Body of pancreas (tissue), 4 donors: ENCODE results near the gene DOCK4. TPM values are rescaled to one million over a fixed set of nuclear protein-coding genes. Genes with fewer than 3 reads are reported as not detected.

ENCODE experiments used
- ATAC-seq: fragments of 150-250 bp; one replicate; pipeline ENCODE4 v1.9.1; 2016
- DNase-seq, 4 donors: peaks; one replicate each; pipeline ENCODE4 v3.0.0-alpha.2; 2019
- H3K27ac ChIP-seq, 4 donors: fragments of 200-600 bp; sonication (generic); 1 replicate in 3 of 4; 2 replicates in 1 of 4; pipeline versions ENCODE4 v1.5.1 to v1.6.1; 2016 to 2019; ENCODE audit warnings: mild to moderate bottlenecking in 1 of 4, mixed read lengths in 1 of 4, moderate library complexity in 1 of 4
- H3K27me3 ChIP-seq, 2 donors: fragments of 200-600 bp; sonication (generic); one replicate each; pipeline ENCODE4 v1.6.0; 2016; ENCODE audit warnings: mild to moderate bottlenecking in 1 of 2
- H3K36me3 ChIP-seq, 2 donors: fragments of 200-600 bp; sonication (generic); replicated peaks in 1 of 2; 2 replicates each; pipeline ENCODE4 v1.5.1; 2016; ENCODE audit warnings: low read depth in 2 of 2; ENCODE audit not compliant: insufficient read depth in 1 of 2
- H3K4me1 ChIP-seq: fragments of 200-600 bp; sonication (generic); one replicate; pipeline ENCODE4 v1.6.0; 2016
- H3K4me3 ChIP-seq, 2 donors: fragments of 200-600 bp; sonication (generic); 1 replicate in 1 of 2; 2 replicates in 1 of 2; pipeline ENCODE4 v1.5.1; 2016 to 2019
- H3K9me3 ChIP-seq, 3 donors: fragments of 200-600 bp; sonication (generic); 1 replicate in 2 of 3; 2 replicates in 1 of 3; pipeline ENCODE4 v1.5.1; 2016
- POLR2A ChIP-seq, 3 donors: fragments of 450-650 bp; IDR thresholded peaks; one replicate each; pipeline ENCODE4 v1.6.1; 2016; ENCODE audit warnings: antibody characterized with exemption in 3 of 3, mild to moderate bottlenecking in 2 of 3
- whole genome bisulfite sequencing, 2 donors: methylation state at CpG; one replicate each; pipeline ENCODE4 v1.1.5; 2017; 5-methylcytosine and 5-hydroxymethylcytosine counted together
- intact Hi-C: fragments of 100-400 bp; cut with DNase I; formaldehyde crosslinking; loops from one replicate; pipeline ENCODE4 v1.15.1; 2023
- total RNA-seq, 2 donors: library from RNA; depleted of rRNA; stranded (reverse); fragments of >200 nt; gene quantifications; one replicate each; pipeline ENCODE4 v1.1.0, GENCODE V29; 2016
- TF ChIP-seq, protein P1 (sequence below), 7 experiments: fragments of 450-650 bp in 4 of 7; fragments of 200-600 bp in 3 of 7; sonication (generic) in 3 of 7; IDR thresholded peaks; one replicate each; pipeline ENCODE4 v1.5.1; 2016 to 2019; ENCODE audit warnings: antibody characterized with exemption in 7 of 7

Gene DOCK4
- total RNA-seq, 2 donors from 2014 or later = 24.9 to 34.6 TPM

DNA sequence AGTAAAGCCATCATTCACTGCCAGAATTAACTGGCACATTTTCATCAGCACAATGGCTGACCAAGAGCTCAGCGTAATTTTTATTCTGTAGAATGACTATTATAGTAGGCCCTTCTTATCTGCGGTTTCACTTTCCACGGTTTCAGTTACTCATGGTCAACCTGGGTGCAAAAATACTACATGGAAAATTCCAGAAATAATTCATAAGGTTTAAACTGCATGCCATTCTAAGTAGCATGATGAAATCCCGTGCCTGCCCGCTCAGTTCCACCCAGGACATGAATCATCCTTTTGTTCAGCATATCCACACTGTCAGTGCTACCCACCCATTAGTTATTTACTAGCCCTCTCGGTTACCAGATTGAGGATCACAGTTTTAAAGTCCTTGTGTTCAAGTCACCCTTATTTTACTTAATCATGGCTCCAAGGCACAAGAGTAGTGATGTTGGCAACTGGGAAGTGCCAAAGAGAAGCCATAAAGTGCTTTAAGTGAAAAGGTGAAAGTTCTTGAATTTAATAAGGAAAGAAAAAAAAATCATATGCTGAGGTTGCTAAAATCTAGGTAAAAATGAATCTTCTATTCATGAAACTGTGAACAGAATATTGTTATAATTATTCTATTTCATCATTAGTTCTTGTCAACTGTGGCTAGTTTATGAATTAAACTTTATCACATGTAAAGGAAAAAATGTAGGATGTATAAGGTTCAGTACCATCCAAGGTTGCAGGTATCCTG, 204.9 kb downstream of the DOCK4 start:
- Histone ChIP-seq H3K9me3 (no peaks in the 10 kb centered on the region), H3K27me3 (no peaks in the 10 kb centered on the region), H3K36me3 (no peaks in the 10 kb centered on the region), H3K27ac (no peak overlapping the region), H3K4me1 (no peaks in the 10 kb centered on the region), H3K4me3 (no peak overlapping the region)
- no peak for ATAC-seq
- TF ChIP-seq, protein P1, sequence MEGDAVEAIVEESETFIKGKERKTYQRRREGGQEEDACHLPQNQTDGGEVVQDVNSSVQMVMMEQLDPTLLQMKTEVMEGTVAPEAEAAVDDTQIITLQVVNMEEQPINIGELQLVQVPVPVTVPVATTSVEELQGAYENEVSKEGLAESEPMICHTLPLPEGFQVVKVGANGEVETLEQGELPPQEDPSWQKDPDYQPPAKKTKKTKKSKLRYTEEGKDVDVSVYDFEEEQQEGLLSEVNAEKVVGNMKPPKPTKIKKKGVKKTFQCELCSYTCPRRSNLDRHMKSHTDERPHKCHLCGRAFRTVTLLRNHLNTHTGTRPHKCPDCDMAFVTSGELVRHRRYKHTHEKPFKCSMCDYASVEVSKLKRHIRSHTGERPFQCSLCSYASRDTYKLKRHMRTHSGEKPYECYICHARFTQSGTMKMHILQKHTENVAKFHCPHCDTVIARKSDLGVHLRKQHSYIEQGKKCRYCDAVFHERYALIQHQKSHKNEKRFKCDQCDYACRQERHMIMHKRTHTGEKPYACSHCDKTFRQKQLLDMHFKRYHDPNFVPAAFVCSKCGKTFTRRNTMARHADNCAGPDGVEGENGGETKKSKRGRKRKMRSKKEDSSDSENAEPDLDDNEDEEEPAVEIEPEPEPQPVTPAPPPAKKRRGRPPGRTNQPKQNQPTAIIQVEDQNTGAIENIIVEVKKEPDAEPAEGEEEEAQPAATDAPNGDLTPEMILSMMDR (IDR thresholded peaks at IDR 0.05) = no peak
- no peak for TF ChIP-seq POLR2A (IDR thresholded peaks at IDR 0.05)
- DNase-seq = no peak
- intact Hi-C loops = no loop called here
- WGBS, 2 donors = 87 to 94% methylated on average over 6 of the region's 6 CpGs

DNA sequence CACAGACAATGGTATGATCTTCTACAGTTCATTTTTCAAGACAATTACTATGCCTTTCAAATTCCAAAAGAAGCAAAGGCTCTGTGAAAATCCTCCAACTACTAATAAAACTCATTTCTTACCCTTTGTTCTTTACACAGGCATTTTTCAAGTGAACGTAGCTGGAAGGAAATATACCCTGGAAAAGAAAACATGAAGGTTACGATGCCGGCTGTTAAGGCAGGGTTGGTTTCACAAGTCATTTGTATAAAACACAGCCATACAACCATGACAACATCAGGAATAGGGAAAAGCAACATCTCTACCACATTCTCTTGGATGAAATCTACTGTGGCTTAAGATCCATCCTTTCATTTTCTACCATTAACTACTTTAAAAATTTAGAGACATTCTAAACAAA, 207.9 kb downstream of the DOCK4 start:
- H3K4me1 ChIP-seq = no peaks in the 10 kb centered on the region
- TF ChIP-seq POLR2A (IDR thresholded peaks at IDR 0.05) = no peak
- TF ChIP-seq, protein P1 (IDR thresholded peaks at IDR 0.05) = no peak
- no peak overlapping the region for H3K4me3 ChIP-seq
- no peaks in the 10 kb centered on the region for H3K9me3 ChIP-seq
- no peaks in the 10 kb centered on the region for H3K27me3 ChIP-seq
- no peaks in the 10 kb centered on the region for H3K36me3 ChIP-seq
- H3K27ac ChIP-seq = no peak overlapping the region
- ATAC-seq (no peak), DNase-seq (no peak)
- 93 to 95% methylated on average over 3 of the region's 3 CpGs for WGBS, 2 donors
- intact Hi-C loops = no loop called here

DNA sequence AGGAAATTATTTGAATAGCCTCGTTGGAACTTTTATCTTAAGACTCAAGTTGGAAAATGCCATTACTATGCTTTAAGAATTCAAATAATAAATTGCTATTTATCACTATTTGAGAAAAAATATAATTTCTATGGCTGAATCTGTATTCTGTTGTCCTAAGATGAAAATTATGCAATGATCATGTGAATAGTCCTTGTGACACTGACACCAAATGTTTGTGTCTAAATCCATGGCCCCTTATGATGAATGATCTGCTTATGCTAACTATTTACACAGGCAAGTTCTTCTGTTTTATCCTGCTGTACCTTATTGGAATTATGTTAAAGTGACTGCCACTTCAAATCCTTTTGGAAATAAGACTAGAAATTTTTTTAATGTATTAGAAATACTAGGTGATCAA, 208.7 kb downstream of the DOCK4 start:
- ATAC-seq (no peak), DNase-seq (no peak)
- no peaks in the 10 kb centered on the region for H3K36me3 ChIP-seq
- no peak overlapping the region for H3K27ac ChIP-seq
- H3K9me3 ChIP-seq = no peaks in the 10 kb centered on the region
- H3K4me1 ChIP-seq = no peaks in the 10 kb centered on the region
- TF ChIP-seq, protein P1 (IDR thresholded peaks at IDR 0.05) = no peak
- no peak for TF ChIP-seq POLR2A (IDR thresholded peaks at IDR 0.05)
- 68 to 73% methylated on average over 1 of the region's 1 CpG for WGBS, 2 donors
- no peaks in the 10 kb centered on the region for H3K27me3 ChIP-seq
- no peak overlapping the region for H3K4me3 ChIP-seq
- intact Hi-C loops = no loop called here

DNA sequence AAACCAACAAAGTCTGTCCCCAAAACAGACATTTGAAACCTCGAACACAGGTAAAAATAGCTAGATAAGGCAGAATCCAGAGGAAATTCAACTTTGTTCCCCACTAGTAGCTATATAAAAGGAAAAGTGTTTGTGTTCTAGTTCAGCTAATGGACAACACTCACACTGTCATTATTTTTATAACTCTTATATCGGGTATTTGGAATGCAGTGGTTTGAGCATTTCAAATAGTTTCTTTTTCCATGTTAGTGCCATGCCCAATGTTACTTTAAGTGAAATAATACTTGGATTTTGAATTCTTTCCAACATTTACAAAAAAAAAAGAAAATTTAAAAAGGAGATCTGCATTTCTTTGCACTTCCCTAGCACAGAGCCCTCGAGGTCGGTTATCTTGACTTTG, 213.6 kb downstream of the DOCK4 start:
- H3K4me3 ChIP-seq = no peak overlapping the region
- H3K4me1 ChIP-seq = no peaks in the 10 kb centered on the region
- no peaks in the 10 kb centered on the region for H3K9me3 ChIP-seq
- intact Hi-C loops = no loop called here
- H3K27ac ChIP-seq = no peak overlapping the region
- ATAC-seq (no peak), DNase-seq (no peak)
- TF ChIP-seq, protein P1 (IDR thresholded peaks at IDR 0.05) = no peak
- TF ChIP-seq POLR2A (IDR thresholded peaks at IDR 0.05) = no peak
- H3K36me3 ChIP-seq = no peaks in the 10 kb centered on the region
- 72 to 75% methylated on average over 4 of the region's 4 CpGs for WGBS, 2 donors
- no peaks in the 10 kb centered on the region for H3K27me3 ChIP-seq

DNA sequence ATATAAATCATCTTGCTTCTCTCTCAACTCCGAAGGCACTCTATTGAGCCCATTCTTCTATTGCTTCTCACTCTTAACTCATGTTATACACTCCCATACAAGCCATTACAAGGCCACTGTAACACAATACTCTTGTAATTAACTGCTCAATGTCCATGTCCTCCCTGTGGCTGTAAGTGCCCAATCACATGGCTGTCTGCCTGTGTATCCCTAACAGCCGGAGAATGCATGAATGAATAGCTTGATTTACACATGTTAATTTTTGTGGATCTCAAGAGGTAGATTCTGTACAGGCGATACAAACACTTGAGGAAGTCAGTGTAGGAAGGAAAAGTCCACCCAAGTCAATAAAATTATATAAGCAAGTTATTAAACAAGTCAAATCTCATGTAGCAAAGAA, 215.6 kb downstream of the DOCK4 start:
- WGBS, 2 donors = 91 to 94% methylated on average over 3 of the region's 3 CpGs
- no peak overlapping the region for H3K27ac ChIP-seq
- no peaks in the 10 kb centered on the region for H3K36me3 ChIP-seq
- no peak for DNase-seq
- intact Hi-C loops = no loop called here
- TF ChIP-seq, protein P1 (IDR thresholded peaks at IDR 0.05) = no peak
- TF ChIP-seq POLR2A (IDR thresholded peaks at IDR 0.05) = no peak
- no peaks in the 10 kb centered on the region for H3K9me3 ChIP-seq
- H3K4me3 ChIP-seq = no peak overlapping the region
- H3K4me1 ChIP-seq = no peaks in the 10 kb centered on the region
- H3K27me3 ChIP-seq = no peaks in the 10 kb centered on the region
- ATAC-seq = no peak
